HG03064 (cell line): ENCODE measurements around the gene SLC43A3.
"Not testable (repeated sequence)": the region's sequence is repeated elsewhere in the genome, so short reads cannot be mapped to it uniquely, and the experiment has no call there.

ENCODE experiments used
- ATAC-seq: cut with Tn5 transposase; IDR thresholded peaks from one replicate; pipeline ENCODE4 v1.9.1; 2021; ENCODE audit warnings: low read depth; ENCODE audit not compliant: unreplicated experiment

The SLC43A3 gene

DNA sequence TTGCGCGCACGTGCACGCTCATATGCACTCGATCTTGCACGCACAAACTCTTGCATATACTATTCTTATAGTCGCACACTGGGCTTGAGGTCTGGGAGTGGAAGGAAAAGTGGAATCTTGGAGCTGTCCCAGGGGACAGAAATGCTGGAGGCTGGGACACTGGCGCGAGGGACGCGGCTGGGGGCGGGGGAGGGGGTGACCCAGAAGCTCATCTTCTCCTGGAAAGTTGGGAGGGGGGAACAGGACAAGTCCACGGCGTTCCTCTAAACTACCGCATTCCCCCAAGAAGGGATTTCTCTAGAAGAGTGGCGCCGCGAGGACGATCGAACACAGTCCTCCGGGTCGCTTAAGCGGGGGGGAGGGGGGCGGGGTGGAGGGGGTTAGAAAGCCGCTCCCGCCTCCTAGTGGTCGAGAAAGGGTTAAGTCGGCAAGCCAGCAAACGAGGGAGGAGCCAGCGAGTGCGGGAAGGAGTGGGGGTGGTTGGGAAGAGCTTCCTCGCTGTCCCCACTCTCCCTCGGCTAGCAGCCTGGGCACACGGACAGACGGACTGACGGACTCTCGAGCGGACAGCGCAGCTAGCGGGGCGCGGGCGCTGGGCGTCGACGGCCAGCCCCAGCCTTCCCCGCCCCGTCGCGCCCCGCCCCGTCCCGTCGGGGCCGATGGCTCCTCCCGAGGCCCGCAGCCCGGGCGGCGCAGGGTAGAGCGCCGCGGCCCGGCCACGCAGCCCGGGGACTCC is 33.3 kb upstream of the SLC43A3 start, which contains the start of gene RTN4RL2:
RTN4RL2 (plus strand) TSS at position 507 of the 736 bp plus-strand sequence. CDS start 338 bp downstream, outside the sequence.
- ATAC-seq, result no peak

DNA sequence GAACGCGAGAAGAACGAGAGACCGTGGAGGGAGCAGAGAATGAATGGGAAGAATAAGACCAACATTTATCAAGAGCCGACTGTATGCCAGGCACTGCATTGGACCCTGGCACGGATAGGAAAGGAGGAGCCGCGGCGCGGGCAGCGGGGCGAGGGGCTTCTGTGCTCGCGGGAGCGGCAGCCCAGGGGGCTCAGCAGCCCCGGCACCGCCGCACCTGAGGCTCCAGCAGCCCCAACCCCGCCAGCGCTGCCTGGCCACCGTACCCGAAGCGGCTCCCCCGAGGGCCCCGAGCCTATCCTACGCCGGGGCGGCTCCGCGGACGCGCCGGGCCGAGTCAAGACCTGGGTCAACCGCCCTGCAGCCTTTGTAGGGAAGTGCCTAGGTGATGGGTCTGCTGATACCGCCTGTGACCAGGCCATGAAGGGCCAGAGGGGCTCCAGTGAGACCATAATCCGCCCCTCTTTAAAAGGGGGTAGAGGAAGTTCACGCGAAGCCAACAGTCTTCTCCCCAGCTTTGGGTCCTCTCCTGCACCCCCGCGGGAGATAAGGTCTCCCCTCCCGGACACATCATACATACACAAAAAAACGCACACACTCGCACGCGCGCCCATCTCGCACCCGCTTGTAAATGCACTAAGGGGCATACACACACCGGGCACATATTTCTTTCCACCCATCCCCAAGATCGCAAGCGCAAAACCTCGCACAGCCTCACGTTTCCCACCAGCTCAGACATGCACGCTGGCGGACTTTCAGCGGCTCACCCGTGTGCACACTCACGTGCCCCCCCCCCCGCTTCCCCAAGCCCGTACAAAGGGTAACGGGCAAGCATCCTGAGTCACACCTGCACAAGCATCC is 32.5 kb upstream of the SLC43A3 start:
- no peak for ATAC-seq

DNA sequence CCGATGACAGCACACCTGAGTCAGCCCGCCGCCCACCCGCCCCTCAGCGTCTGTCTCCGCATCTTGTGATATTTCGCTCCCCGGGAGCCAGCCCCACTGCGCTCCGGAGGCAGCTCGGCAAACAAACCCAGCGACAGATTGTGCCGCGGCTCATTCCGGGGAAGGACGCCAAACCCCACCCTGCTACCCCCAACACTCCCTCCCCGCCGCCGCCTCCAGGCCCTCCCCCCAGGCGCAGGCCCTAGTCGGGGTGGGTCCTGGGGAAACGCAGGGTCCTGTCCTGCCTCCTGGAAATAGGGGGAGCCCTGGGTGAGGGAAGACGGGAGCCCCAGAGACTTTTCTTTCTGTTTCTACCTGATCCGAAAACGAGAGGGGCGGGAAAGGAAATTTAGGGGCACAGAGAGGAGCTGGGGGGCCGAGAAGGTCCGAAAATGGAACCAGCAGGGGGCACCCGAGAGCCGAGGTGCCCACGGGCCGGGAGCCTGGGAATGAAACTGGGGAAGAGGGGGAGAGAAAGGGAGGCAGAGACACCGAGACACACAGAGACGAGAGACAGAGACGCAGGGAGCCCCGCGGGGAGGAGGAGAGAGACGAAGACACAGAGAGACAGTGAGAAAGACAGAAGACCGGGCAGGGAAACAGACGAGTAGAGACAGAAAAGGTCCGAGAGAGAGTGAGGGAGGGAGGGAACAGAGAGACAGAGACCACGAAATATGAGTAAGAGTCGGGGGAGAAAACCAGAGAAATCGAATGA is 31.7 kb upstream of the SLC43A3 start:
- no peak for ATAC-seq

DNA sequence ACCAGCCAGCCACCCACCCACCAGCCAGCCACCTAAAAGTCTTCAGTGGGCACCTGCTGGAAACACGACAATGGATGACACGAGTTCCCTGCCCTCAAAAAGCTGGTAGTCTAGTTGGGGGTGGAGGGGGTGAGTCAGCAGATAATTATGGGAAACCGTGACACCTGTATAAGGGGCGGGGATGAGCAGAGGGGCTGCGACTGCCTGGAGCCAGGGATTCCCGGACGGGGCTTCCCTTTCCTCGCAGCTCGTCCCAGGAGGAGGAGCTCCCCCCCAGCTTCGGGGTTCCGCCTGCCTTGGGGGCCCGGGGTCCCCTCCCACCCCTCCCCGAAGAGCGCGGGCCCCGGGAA is 31.1 kb upstream of the SLC43A3 start:
- no peak for ATAC-seq

GRCh38 chr11:57457643-57458023 is 30.7 kb upstream of the SLC43A3 start:
- ATAC-seq, result peak; percentile 26

- peak; percentile 65 for ATAC-seq
These were observed 30.2 kb upstream of the SLC43A3 start for GRCh38 chr11:57456960-57457642.

GRCh38 chr11:57453543-57454177 is 26.7 kb upstream of the SLC43A3 start:
- no peak for ATAC-seq

- ATAC-seq, result no peak
These were observed 19.1 kb upstream of the SLC43A3 start for GRCh38 chr11:57446055-57446454.

GRCh38 chr11:57445122-57445394 is 18.1 kb upstream of the SLC43A3 start:
- not testable (repeated sequence) for ATAC-seq

DNA sequence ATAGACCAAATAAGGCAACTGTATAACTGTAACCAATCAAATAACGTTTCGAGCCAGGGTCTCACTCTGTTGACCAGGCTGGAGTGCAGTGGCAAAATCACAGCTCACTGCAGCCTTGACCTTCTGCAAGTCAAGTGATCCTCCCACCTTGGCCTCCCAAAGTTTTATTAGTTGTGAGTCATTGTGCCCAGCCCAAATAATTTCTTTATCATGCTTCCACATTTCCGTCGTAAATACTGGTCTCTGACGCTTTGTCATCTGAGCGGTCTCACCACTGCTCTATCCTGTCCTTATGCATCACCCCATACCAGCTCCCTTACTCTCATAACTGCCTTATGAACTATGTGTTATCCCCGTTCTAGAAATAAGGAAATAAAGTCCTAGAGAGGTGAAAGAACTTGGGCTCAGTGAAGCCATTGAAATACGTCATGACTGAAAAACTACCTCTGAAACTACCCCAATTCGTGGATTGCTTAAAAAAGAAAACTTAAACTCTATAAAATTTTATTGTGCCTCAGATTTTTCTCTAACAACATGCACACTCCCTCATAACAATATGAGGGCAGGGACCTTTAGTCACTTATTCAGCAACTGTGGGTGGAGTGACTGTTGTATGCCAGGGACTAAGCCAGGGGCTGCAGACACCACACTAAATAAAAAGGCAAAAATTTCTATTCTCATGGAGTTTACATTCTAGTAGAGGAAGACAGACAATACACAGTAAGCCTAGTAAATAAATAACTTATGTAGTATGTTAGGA is 17.6 kb upstream of the SLC43A3 start:
- no peak for ATAC-seq

DNA sequence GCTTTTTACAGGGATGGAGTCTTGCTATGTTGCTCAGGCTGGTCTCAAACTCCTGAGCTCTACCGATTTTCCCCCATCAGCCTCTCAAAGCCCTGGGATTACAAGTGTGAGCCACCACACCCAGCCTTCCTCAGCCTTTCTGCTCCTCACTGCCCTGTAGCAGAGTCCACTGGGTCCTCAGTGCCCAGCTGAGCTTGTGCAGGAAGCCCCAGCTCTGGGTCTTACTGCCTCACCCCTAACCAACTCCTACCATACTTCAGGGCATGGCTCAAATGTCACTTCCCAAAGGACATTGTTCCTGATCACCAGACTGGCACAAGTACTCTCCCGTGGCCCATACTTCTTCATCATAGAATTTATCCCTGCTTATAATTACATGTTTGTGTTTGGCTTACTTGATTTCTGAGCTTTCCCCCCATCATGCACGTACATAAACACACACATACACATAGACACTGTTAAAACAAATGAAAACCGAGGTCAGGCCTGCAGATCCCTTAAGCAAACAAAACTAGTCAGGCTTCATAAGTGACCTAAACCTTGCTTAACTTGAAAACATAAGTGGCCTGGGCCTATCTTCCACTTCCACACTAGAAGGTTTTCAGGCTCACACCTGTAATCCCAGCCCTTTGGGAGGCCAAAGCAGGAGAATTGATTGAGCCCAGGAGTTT is 14.0 kb upstream of the SLC43A3 start:
- no peak for ATAC-seq

DNA sequence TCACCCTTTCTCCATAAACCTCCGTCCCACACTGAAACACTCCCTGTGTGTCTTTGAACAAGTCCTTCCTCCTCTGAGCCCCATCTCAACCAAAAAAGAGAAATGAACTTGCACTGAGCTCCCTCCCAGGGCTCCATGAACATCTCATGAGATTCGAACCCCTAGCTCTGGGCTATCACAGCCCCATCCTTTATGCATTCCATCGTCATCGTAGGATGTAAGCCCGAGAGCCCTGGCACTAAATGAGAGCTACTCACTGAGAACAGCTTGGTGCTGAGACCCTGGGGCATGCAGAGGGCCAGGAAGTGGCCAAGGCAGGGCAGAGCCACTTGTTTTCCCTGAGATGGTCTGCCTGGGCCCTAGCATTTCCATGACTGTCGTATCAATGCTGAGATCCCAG is 12.9 kb upstream of the SLC43A3 start:
- no peak for ATAC-seq

- no peak for ATAC-seq
These were observed 11.7 kb upstream of the SLC43A3 start for GRCh38 chr11:57438345-57439285.

GRCh38 chr11:57436031-57436430 is 9.1 kb upstream of the SLC43A3 start:
- ATAC-seq, result no peak

DNA sequence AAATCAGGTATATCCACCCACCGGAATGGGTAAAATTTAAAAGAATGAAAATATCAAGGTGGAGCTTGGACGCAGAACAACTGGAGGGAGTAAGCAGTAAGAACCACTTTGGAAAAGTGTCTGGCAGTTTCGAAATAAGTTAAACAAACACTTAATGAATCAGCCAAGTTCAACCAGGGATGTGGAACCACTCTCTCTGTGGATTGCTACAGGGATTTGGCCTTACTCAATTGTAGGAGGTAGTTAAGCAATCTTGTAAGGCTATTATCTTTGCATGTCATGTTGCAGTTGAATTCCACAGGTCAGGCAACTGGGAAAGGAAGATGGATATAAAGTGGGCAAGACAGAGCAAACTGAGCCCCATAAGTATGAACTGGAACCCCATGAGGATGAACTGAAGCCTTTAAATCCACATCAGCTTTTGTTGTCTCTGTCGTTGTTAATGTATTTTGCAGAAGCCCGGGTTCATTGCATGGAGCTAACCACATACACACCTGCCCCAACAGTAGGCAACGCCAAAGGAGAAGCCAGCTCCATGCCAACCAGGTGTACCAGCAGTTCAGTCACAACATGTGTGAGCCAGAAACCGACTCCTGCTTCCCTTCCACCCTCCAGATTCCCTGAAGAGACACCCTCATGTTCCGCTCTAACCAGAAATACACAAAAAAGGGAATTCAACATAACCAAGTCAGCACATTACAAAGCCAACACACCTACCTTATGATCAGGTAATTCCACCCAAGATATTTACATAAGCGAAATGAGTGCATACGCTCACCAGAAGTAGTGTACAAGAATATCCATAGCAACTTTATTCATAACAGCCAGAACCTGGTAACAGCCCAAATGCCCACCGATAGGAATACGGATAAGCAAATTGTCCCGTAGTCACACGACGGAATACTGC is 8.0 kb upstream of the SLC43A3 start:
- no peak for ATAC-seq

GRCh38 chr11:57432714-57433163 is 5.8 kb upstream of the SLC43A3 start:
- ATAC-seq, result no peak

DNA sequence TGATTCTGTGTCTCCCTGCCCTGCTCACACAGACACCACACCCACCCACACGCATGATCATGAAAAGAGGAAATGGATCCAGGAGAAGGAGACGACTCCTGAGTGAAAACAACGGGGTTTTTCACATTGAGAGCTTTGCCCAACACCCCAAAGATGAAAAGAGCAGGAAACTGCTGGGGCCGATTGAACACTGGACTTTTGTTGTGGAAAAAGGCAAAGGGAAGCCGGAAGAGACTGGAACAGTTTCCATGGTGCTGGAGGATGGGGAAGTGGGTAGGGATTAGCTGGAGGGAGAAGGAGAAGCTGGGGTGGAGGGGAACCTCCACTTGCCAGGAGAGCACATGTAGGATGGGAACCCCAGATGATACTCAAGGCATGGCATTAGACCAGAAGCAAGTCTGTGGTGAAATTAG is 5.2 kb upstream of the SLC43A3 start:
- ATAC-seq, result no peak
